ENCODE data around the gene ELMO1. TPM values are rescaled to one million over a fixed set of nuclear protein-coding genes. Genes with fewer than 3 reads are reported as not detected.

ELMO1 gene
- total and polyA plus RNA-seq, 10 of the 15 experiments (the other 5 are each of a cell fraction or from before 2014, with no cell fraction given): 22.6 to 85.9 (median 56.6) TPM

DNA sequence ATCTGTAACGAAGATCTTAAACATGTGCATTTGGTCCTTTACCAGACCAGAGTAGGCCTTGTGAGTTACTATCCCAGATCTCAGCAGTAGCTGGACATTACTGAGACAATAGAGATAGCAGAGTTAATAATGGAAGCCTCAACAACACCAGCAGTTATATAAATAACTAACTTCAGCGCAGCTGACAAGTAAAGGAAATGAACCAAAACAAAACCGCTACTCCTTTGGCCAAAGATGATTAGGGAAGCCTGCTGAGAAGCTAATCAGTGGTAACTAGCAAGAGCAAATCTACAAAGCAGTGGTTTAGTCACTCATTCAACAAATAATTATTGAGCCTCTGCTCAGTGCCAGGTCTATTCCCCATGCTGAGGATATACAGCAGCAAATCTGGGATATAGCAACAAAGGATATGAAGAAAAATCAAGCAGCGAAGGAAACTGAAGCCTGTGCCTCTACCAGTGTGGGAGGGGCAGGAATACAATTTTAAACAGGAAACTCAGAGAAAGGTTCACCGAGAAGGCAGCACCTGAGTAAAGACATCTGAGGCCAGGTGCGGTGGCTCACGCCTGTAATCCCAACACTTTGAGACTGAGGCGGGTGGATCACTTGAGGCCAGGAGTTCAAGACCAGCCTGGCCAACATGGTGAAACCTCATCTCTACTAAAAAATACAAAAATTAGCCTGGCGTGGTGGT lies 103.6 kb downstream of the ELMO1 start:
- no peak overlapping the region for H3K4me3 ChIP-seq
- peak overlapping the region; percentile 67 for H3K4me2 ChIP-seq (ENCODE audit: control insufficient read depth, insufficient read depth)
- ChIA-PET POLR2A (interaction anchor here (0.9 kb wide), 1 partner anchor 11 kb away, joined by 3 read pairs; no protein-coding TSS in a partner anchor), RAD21 (ENCODE audit: unreplicated experiment) (interaction anchor here (1.0 to 2.8 kb wide), 3 partner anchors 8 to 60 kb away, joined by 4 to 12 read pairs (median 11); no protein-coding TSS in a partner anchor), SMC1A (ENCODE audit: uncharacterized antibody, unreplicated experiment) (interaction anchor here (0.8 to 8.2 kb wide), 7 partner anchors 9 to 489 kb away, joined by 3 to 106 read pairs (median 5); no protein-coding TSS in a partner anchor), CTCF (interaction anchor here (0.8 to 19.0 kb wide), 5 partner anchors 7 to 509 kb away, joined by 3 to 298 read pairs (median 5); no protein-coding TSS in a partner anchor)
- no peaks in the 10 kb centered on the region for H3K9me3 ChIP-seq (replicated peaks; ENCODE audit: control insufficient read depth, insufficient read depth, low read length)
- no TSS peak for BruUV-seq (replicated peaks)
- H3K36me3 ChIP-seq (ENCODE audit: control insufficient read depth in 2 of 2, insufficient read depth in 2 of 2, low read length in 1 of 2): no peaks in the 10 kb centered on the region
- peak overlapping the region; percentile 56 for H2AFZ ChIP-seq (ENCODE audit: control insufficient read depth, low read depth, low read length)
- ATAC-seq (peak; percentile 10), DNase-seq (ENCODE audit: low read depth, low spot score) (peak; percentile 48), FAIRE-seq (peak; percentile 64)
- H3K27ac ChIP-seq (ENCODE audit: control insufficient read depth, insufficient read depth): peak overlapping the region; percentile 68
- peaks cover 33% of the 10 kb centered on the region for H3K4me1 ChIP-seq (ENCODE audit: control insufficient read depth, insufficient read depth, low read length)
- no peaks in the 10 kb centered on the region for H4K20me1 ChIP-seq (ENCODE audit: control insufficient read depth, insufficient read depth)
- H3K9ac ChIP-seq (ENCODE audit: control insufficient read depth, insufficient read depth, low read length): peak overlapping the region; percentile 24; the same call in 1 of the 2 replicates
- no peaks in the 10 kb centered on the region for H3K27me3 ChIP-seq (replicated peaks in 1 of 2; ENCODE audit: control insufficient read depth in 2 of 2, insufficient read depth in 2 of 2, low read length in 1 of 2)
- peaks cover 30% of the 10 kb centered on the region for H3K79me2 ChIP-seq (ENCODE audit: control insufficient read depth, insufficient read depth, low read length)
- in situ Hi-C loops (cut with MboI): loop anchor here (5.0 to 10.0 kb wide), 5 partner anchors 58 to 1620 kb away; no protein-coding TSS in a partner anchor
- WGBS (ENCODE audit: insufficient coverage, insufficient replicate concordance, low lambda C conversion rate, missing lambda C conversion rate): 0% methylated on average over 9 of the region's 9 CpGs
- intact Hi-C loops (cut with micrococcal nuclease; ENCODE audit: unreplicated experiment): no loop called here
- TF ChIP-seq NFIC (IDR thresholded peaks at IDR 0.05; ENCODE audit: low read depth, low read length) (0 out of 2 replicates have a peak, but pooled peaks have one; percentile 14), BCL11A (IDR thresholded peaks at IDR 0.05; ENCODE audit: low read depth, low read length) (peak; percentile 54; the same call in 1 of the 2 replicates), PAX5 (IDR thresholded peaks at IDR 0.05; ENCODE audit: borderline replicate concordance, low read depth, low read length) (no peak), RELA (IDR thresholded peaks at IDR 0.05; ENCODE audit: borderline replicate concordance, partially characterized antibody) (no peak), EED (IDR thresholded peaks at IDR 0.05; ENCODE audit: low read depth) (peak; percentile 38; the same call in 1 of the 2 replicates), IRF4 (IDR thresholded peaks at IDR 0.05; ENCODE audit: low read depth, low read length) (0 out of 2 replicates have a peak, but pooled peaks have one; percentile 34), PML (IDR thresholded peaks at IDR 0.05; ENCODE audit: low read length) (no peak), IKZF2 (IDR thresholded peaks at IDR 0.05) (peak; percentile 58 to 65; a peak in 3 of 4 replicates), ATF7 (IDR thresholded peaks at IDR 0.05; ENCODE audit: low read depth) (no peak), SMARCA5 (IDR thresholded peaks at IDR 0.05) (no peak), KAT2A (conservative IDR thresholded peaks at IDR 0.05; ENCODE audit: control insufficient read depth, low read depth, low read length) (no peak), POLR2AphosphoS5 (IDR thresholded peaks at IDR 0.05; ENCODE audit: low read length) (no peak), ZZZ3 (IDR thresholded peaks at IDR 0.05; ENCODE audit: control insufficient read depth, insufficient read length, low read depth) (no peak), BHLHE40 (IDR thresholded peaks at IDR 0.05; ENCODE audit: borderline replicate concordance in 1 of 2, low read depth in 2 of 2, low read length in 1 of 2) (peak in 1 of 2 experiments; percentile 49; a peak in 2 of 4 replicates)
- TF ChIP-seq, protein P1, sequence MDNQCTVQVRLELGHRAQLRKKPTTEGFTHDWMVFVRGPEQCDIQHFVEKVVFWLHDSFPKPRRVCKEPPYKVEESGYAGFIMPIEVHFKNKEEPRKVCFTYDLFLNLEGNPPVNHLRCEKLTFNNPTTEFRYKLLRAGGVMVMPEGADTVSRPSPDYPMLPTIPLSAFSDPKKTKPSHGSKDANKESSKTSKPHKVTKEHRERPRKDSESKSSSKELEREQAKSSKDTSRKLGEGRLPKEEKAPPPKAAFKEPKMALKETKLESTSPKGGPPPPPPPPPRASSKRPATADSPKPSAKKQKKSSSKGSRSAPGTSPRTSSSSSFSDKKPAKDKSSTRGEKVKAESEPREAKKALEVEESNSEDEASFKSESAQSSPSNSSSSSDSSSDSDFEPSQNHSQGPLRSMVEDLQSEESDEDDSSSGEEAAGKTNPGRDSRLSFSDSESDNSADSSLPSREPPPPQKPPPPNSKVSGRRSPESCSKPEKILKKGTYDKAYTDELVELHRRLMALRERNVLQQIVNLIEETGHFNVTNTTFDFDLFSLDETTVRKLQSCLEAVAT (IDR thresholded peaks at IDR 0.05): peak; percentile 25; the same call in 1 of the 2 replicates
- TF ChIP-seq, protein P2, sequence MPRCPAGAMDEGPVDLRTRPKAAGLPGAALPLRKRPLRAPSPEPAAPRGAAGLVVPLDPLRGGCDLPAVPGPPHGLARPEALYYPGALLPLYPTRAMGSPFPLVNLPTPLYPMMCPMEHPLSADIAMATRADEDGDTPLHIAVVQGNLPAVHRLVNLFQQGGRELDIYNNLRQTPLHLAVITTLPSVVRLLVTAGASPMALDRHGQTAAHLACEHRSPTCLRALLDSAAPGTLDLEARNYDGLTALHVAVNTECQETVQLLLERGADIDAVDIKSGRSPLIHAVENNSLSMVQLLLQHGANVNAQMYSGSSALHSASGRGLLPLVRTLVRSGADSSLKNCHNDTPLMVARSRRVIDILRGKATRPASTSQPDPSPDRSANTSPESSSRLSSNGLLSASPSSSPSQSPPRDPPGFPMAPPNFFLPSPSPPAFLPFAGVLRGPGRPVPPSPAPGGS (IDR thresholded peaks at IDR 0.05; ENCODE audit: borderline replicate concordance, insufficient read depth, low read depth, low read length, poor library complexity, severe bottlenecking): no peak
- TF ChIP-seq, protein P3, sequence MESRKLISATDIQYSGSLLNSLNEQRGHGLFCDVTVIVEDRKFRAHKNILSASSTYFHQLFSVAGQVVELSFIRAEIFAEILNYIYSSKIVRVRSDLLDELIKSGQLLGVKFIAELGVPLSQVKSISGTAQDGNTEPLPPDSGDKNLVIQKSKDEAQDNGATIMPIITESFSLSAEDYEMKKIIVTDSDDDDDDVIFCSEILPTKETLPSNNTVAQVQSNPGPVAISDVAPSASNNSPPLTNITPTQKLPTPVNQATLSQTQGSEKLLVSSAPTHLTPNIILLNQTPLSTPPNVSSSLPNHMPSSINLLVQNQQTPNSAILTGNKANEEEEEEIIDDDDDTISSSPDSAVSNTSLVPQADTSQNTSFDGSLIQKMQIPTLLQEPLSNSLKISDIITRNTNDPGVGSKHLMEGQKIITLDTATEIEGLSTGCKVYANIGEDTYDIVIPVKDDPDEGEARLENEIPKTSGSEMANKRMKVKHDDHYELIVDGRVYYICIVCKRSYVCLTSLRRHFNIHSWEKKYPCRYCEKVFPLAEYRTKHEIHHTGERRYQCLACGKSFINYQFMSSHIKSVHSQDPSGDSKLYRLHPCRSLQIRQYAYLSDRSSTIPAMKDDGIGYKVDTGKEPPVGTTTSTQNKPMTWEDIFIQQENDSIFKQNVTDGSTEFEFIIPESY (IDR thresholded peaks at IDR 0.05): no peak

Measured in GM12878 (cell line).